B cell (primary cell): ENCODE measurements around the gene ATRNL1. TPM values are rescaled to one million over a fixed set of nuclear protein-coding genes. Genes with fewer than 3 reads are reported as not detected.

Experiments
- ATAC-seq: fragments of 200-7000 bp; cut with Tn5 transposase; one replicate; pipeline ENCODE4 v1.10.0; 2021; ENCODE audit warnings: low read depth, mild to moderate bottlenecking, moderate number of reproducible peaks, moderate library complexity
- CTCF ChIA-PET: fragments of 350-600 bp; sonication (Branson Sonifier 250); formaldehyde crosslinking; loops from one replicate; lab custom pipeline; 2021; ENCODE audit warnings: antibody characterized with exemption, inconsistent platforms; lab: Charles Lee
- POLR2A ChIA-PET: fragments of 350-600 bp; sonication (Branson Sonifier 250); formaldehyde crosslinking; loops from one replicate; lab custom pipeline; 2021; ENCODE audit warnings: antibody characterized with exemption; lab: Charles Lee
- DNase-seq: peaks from one replicate; pipeline ENCODE4 v3.0.0; 2013
- H2AFZ ChIP-seq: 2 replicates; pipeline ENCODE4 v1.6.1; 2012; ENCODE audit warnings: mild to moderate bottlenecking, low read depth, low read length; ENCODE audit not compliant: insufficient read depth, poor library complexity, severe bottlenecking
- H3K27ac ChIP-seq, 2 donors: 1 replicate in 1 of 2; 2 replicates in 1 of 2; pipeline ENCODE4 v1.5.1; 2012 to 2013; ENCODE audit warnings: low read length in 2 of 2, mild to moderate bottlenecking in 2 of 2, moderate library complexity in 1 of 2
- H3K27me3 ChIP-seq, 4 experiments: fragments of 200-600 bp in 1 of 4; sonication (generic) in 1 of 4; replicated peaks in 1 of 4; 1 replicate in 2 of 4; 2 replicates in 2 of 4; pipeline versions ENCODE4 v1.6.1 to v1.7.0; 2013 to 2016; ENCODE audit warnings: low read length in 3 of 4, mild to moderate bottlenecking in 2 of 4, mixed read lengths in 1 of 4, moderate library complexity in 1 of 4; ENCODE audit not compliant: insufficient read depth in 4 of 4, control insufficient read depth in 3 of 4; ENCODE audit errors: control extremely low read depth in 1 of 4
- H3K36me3 ChIP-seq, 2 experiments: replicated peaks in 1 of 2; 1 replicate in 1 of 2; 2 replicates in 1 of 2; pipeline versions ENCODE4 v1.6.1 to v1.7.1; 2013; ENCODE audit warnings: low read length in 1 of 2; ENCODE audit not compliant: insufficient read depth in 2 of 2, control insufficient read depth in 1 of 2; ENCODE audit errors: control extremely low read depth in 1 of 2, extremely low read depth in 1 of 2
- H3K4me1 ChIP-seq, 2 donors: fragments of 200-600 bp in 1 of 2; sonication (generic) in 1 of 2; 1 replicate in 1 of 2; 2 replicates in 1 of 2; pipeline versions ENCODE4 v1.5.1 to v1.6.1; 2013 to 2017; ENCODE audit warnings: low read length in 2 of 2; ENCODE audit not compliant: control insufficient read depth in 2 of 2, insufficient read depth in 2 of 2
- H3K4me2 ChIP-seq: replicated peaks from 2 replicates; pipeline ENCODE3; 2012; ENCODE audit warnings: mild to moderate bottlenecking, low read depth, low read length; ENCODE audit not compliant: poor library complexity, severe bottlenecking
- H3K4me3 ChIP-seq, 5 experiments: fragments of 200-600 bp in 1 of 5; sonication (generic) in 1 of 5; 1 replicate in 3 of 5; 2 replicates in 2 of 5; pipeline versions ENCODE4 v1.5.1 to v1.7.0; 2011 to 2016; ENCODE audit warnings: low read length in 4 of 5, mild to moderate bottlenecking in 4 of 5, low read depth in 2 of 5, control low read depth in 1 of 5, moderate library complexity in 1 of 5; ENCODE audit not compliant: insufficient read depth in 1 of 5; ENCODE audit errors: control extremely low read depth in 1 of 5, extremely low read depth in 1 of 5
- H3K79me2 ChIP-seq: fragments of 200-600 bp; sonication (generic); one replicate; pipeline ENCODE4 v1.6.0; 2016; ENCODE audit warnings: low read length; ENCODE audit not compliant: control insufficient read depth, insufficient read depth
- H3K9ac ChIP-seq: fragments of 200-600 bp; sonication (generic); 2 replicates; pipeline ENCODE4 v1.6.1; 2017; ENCODE audit warnings: mild to moderate bottlenecking, low read length, moderate library complexity
- H3K9me3 ChIP-seq, 3 donors: one replicate each; pipeline versions ENCODE4 v1.6.1 to v1.7.1; 2013; ENCODE audit warnings: low read length in 2 of 3; ENCODE audit not compliant: control insufficient read depth in 2 of 3, insufficient read depth in 1 of 3; ENCODE audit errors: control extremely low read depth in 1 of 3
- H4K20me1 ChIP-seq: 2 replicates; pipeline ENCODE4 v1.6.0; 2012; ENCODE audit warnings: mild to moderate bottlenecking, low read length; ENCODE audit not compliant: insufficient read depth, control insufficient read depth, poor library complexity, severe bottlenecking
- H3K27ac Mint-ChIP-seq: one replicate; pipeline ENCODE4 v1.8.0; 2021; ENCODE audit warnings: mixed read lengths
- H3K27me3 Mint-ChIP-seq: one replicate; pipeline ENCODE4 v1.8.0; 2021; ENCODE audit warnings: mixed read lengths
- H3K4me1 Mint-ChIP-seq: one replicate; pipeline ENCODE4 v1.8.0; 2021; ENCODE audit warnings: mixed read lengths
- H3K4me3 Mint-ChIP-seq: one replicate; pipeline ENCODE4 v1.8.0; 2021; ENCODE audit warnings: mixed read lengths
- H3K9me3 Mint-ChIP-seq: one replicate; pipeline ENCODE4 v1.8.0; 2022; ENCODE audit warnings: mixed read lengths; ENCODE audit not compliant: insufficient read depth
- CTCF ChIP-seq: fragments of 200-600 bp; IDR thresholded peaks from one replicate; pipeline ENCODE4 v1.8.0; 2022; ENCODE audit warnings: antibody characterized with exemption, mild to moderate bottlenecking
- EZH2 ChIP-seq: IDR thresholded peaks from 2 replicates; pipeline ENCODE4 v1.6.1; 2012; ENCODE audit warnings: borderline replicate concordance, low read depth, mild to moderate bottlenecking, moderate library complexity, low read length; ENCODE audit not compliant: insufficient read depth, poor library complexity, severe bottlenecking
- WGBS: methylation state at CpG from one replicate; pipeline ENCODE4 v1.1.5; 2013; ENCODE audit warnings: missing lambda C conversion rate; ENCODE audit not compliant: insufficient coverage; 5-methylcytosine and 5-hydroxymethylcytosine counted together
- intact Hi-C: fragments of 100-400 bp; cut with micrococcal nuclease; formaldehyde crosslinking; loops from one replicate; pipeline ENCODE4 v1.10.0; 2022
- polyA plus RNA-seq: library from polyadenylated mRNA; depleted of rRNA; stranded (reverse); fragments of >200 nt; gene quantifications from 2 replicates; pipeline ENCODE4 v1.2.3, GENCODE V29; 2012
- total RNA-seq, 2 donors: library from RNA; stranded (reverse); fragments of 120-200 nt in 1 of 2; gene quantifications; 1 replicate in 1 of 2; 2 replicates in 1 of 2; pipeline versions ENCODE4 v1.2.3 to v1.2.4, GENCODE V29; 2013 to 2022

Gene ATRNL1
- total and polyA plus RNA-seq, 2 donors (not counting 1 experiment from before 2014, with no cell fraction given) = 0.24 to 2.2 TPM

GRCh38 chr10:115846528-115846927 is 753.4 kb downstream of the ATRNL1 start:
- no peaks in the 10 kb centered on the region for H3K36me3 ChIP-seq
- H3K9ac ChIP-seq = no peak overlapping the region
- no peaks in the 10 kb centered on the region for H4K20me1 ChIP-seq
- intact Hi-C loops = no loop called here
- Mint-ChIP-seq H3K27ac (no peak overlapping the region), H3K4me1 (no peaks in the 10 kb centered on the region), H3K27me3 (no peaks in the 10 kb centered on the region), H3K4me3 (no peak overlapping the region), H3K9me3 (peaks cover 3% of the 10 kb centered on the region)
- H2AFZ ChIP-seq = no peak overlapping the region
- H3K9me3 ChIP-seq = no peaks in the 10 kb centered on the region
- POLR2A ChIA-PET = no interaction called here
- no peak for TF ChIP-seq EZH2
- TF ChIP-seq CTCF = no peak
- no peak for ATAC-seq
- H3K27ac ChIP-seq = no peak overlapping the region
- H3K4me2 ChIP-seq = no peak overlapping the region
- H3K4me1 ChIP-seq = no peaks in the 10 kb centered on the region
- DNase-seq = no peak
- H3K4me3 ChIP-seq = no peak overlapping the region
- H3K27me3 ChIP-seq = no peaks in the 10 kb centered on the region
- no peaks in the 10 kb centered on the region for H3K79me2 ChIP-seq
- CTCF ChIA-PET = no interaction called here
- no CpG with 5 or more reads among the region's 1 CpG for WGBS

- Mint-ChIP-seq H3K4me1 (no peaks in the 10 kb centered on the region), H3K9me3 (peaks cover 3% of the 10 kb centered on the region), H3K27ac (no peak overlapping the region), H3K27me3 (no peaks in the 10 kb centered on the region), H3K4me3 (no peak overlapping the region)
- Histone ChIP-seq H3K9me3 (no peaks in the 10 kb centered on the region), H3K4me2 (no peak overlapping the region), H3K9ac (no peak overlapping the region), H4K20me1 (no peaks in the 10 kb centered on the region), H3K36me3 (no peaks in the 10 kb centered on the region), H3K4me1 (no peaks in the 10 kb centered on the region), H3K79me2 (no peaks in the 10 kb centered on the region), H3K4me3 (no peak overlapping the region), H3K27me3 (no peaks in the 10 kb centered on the region), H2AFZ (no peak overlapping the region), H3K27ac (no peak overlapping the region)
- DNase-seq (no peak), ATAC-seq (no peak)
- intact Hi-C loops = no loop called here
- ChIA-PET CTCF (no interaction called here), POLR2A (no interaction called here)
- TF ChIP-seq CTCF = no peak
- no peak for TF ChIP-seq EZH2
- no CpG with 5 or more reads among the region's 2 CpGs for WGBS
Observed at GRCh38 chr10:115849197-115849596, 756.0 kb downstream of the ATRNL1 start.
